ENCODE data around the gene EIF4A3. TPM values are rescaled to one million over a fixed set of nuclear protein-coding genes. Genes with fewer than 3 reads are reported as not detected.

Gene EIF4A3
- total and polyA plus RNA-seq, 2 experiments from 2014 or later: 81.7 to 107 TPM

GRCh38 chr17:80182845-80183223 lies 35.9 kb upstream of the EIF4A3 start:
- Histone ChIP-seq H3K4me3 (no peak overlapping the region), H2AFZ (no peak overlapping the region), H3K9me3 (ENCODE audit: low read depth) (no peaks in the 10 kb centered on the region), H3K79me2 (no peaks in the 10 kb centered on the region), H3K4me1 (ENCODE audit: insufficient read depth) (no peaks in the 10 kb centered on the region), H3K27ac (no peak overlapping the region), H3K4me2 (no peak overlapping the region), H4K20me1 (ENCODE audit: insufficient read depth, poor library complexity, severe bottlenecking) (no peaks in the 10 kb centered on the region), H3K27me3 (no peaks in the 10 kb centered on the region), H3K9me2 (replicated peaks; ENCODE audit: insufficient read depth) (no peaks in the 10 kb centered on the region), H3K36me3 (replicated peaks; ENCODE audit: insufficient read depth, low read depth) (no peaks in the 10 kb centered on the region)
- TF ChIP-seq CTCF (IDR thresholded peaks at IDR 0.05; ENCODE audit: poor library complexity): no peak
- TF ChIP-seq EZH2 (IDR thresholded peaks at IDR 0.05; ENCODE audit: borderline replicate concordance): no peak
- no peak for TF ChIP-seq EZH2phosphoT487 (IDR thresholded peaks at IDR 0.05; ENCODE audit: low read depth, severe bottlenecking, unreplicated experiment)
- 93% methylated on average over 12 of the region's 12 CpGs for WGBS (ENCODE audit: low lambda C conversion rate, missing lambda C conversion rate)
- DNase-seq (ENCODE audit: low spot score): no peak

- no peaks in the 10 kb centered on the region for H4K20me1 ChIP-seq (ENCODE audit: insufficient read depth, poor library complexity, severe bottlenecking)
- no peak overlapping the region for H3K4me2 ChIP-seq
- no peaks in the 10 kb centered on the region for H3K9me2 ChIP-seq (replicated peaks; ENCODE audit: insufficient read depth)
- H3K9me3 ChIP-seq (ENCODE audit: low read depth): no peaks in the 10 kb centered on the region
- TF ChIP-seq EZH2phosphoT487 (IDR thresholded peaks at IDR 0.05; ENCODE audit: low read depth, severe bottlenecking, unreplicated experiment) (no peak), EZH2 (IDR thresholded peaks at IDR 0.05; ENCODE audit: borderline replicate concordance) (no peak), CTCF (IDR thresholded peaks at IDR 0.05; ENCODE audit: poor library complexity) (no peak)
- H3K79me2 ChIP-seq: no peaks in the 10 kb centered on the region
- no peak for DNase-seq (ENCODE audit: low spot score)
- H3K27me3 ChIP-seq: no peaks in the 10 kb centered on the region
- no peak overlapping the region for H3K27ac ChIP-seq
- no peak overlapping the region for H3K4me3 ChIP-seq
- H3K36me3 ChIP-seq (replicated peaks; ENCODE audit: insufficient read depth, low read depth): no peaks in the 10 kb centered on the region
- 91% methylated on average over 25 of the region's 30 CpGs for WGBS (ENCODE audit: low lambda C conversion rate, missing lambda C conversion rate)
- H2AFZ ChIP-seq: no peak overlapping the region
- H3K4me1 ChIP-seq (ENCODE audit: insufficient read depth): no peaks in the 10 kb centered on the region
Observed at GRCh38 chr17:80182118-80182844, 35.4 kb upstream of the EIF4A3 start.

- Histone ChIP-seq H3K9me2 (replicated peaks; ENCODE audit: insufficient read depth) (no peaks in the 10 kb centered on the region), H3K79me2 (no peaks in the 10 kb centered on the region), H3K4me3 (no peak overlapping the region), H3K36me3 (replicated peaks; ENCODE audit: insufficient read depth, low read depth) (no peaks in the 10 kb centered on the region), H3K27ac (no peak overlapping the region), H2AFZ (no peak overlapping the region), H4K20me1 (ENCODE audit: insufficient read depth, poor library complexity, severe bottlenecking) (no peaks in the 10 kb centered on the region), H3K4me2 (no peak overlapping the region), H3K4me1 (ENCODE audit: insufficient read depth) (no peaks in the 10 kb centered on the region), H3K9me3 (ENCODE audit: low read depth) (no peaks in the 10 kb centered on the region), H3K27me3 (no peaks in the 10 kb centered on the region)
- no peak for DNase-seq (ENCODE audit: low spot score)
- TF ChIP-seq EZH2 (IDR thresholded peaks at IDR 0.05; ENCODE audit: borderline replicate concordance) (no peak), EZH2phosphoT487 (IDR thresholded peaks at IDR 0.05; ENCODE audit: low read depth, severe bottlenecking, unreplicated experiment) (no peak), CTCF (IDR thresholded peaks at IDR 0.05; ENCODE audit: poor library complexity) (no peak)
- WGBS (ENCODE audit: low lambda C conversion rate, missing lambda C conversion rate): 95% methylated on average over 17 of the region's 17 CpGs
Observed at GRCh38 chr17:80181431-80181830, 34.5 kb upstream of the EIF4A3 start.

All from hepatocyte (in vitro differentiated cells).